ENCODE measurements around the gene TBC1D7.

The TBC1D7 gene

DNA sequence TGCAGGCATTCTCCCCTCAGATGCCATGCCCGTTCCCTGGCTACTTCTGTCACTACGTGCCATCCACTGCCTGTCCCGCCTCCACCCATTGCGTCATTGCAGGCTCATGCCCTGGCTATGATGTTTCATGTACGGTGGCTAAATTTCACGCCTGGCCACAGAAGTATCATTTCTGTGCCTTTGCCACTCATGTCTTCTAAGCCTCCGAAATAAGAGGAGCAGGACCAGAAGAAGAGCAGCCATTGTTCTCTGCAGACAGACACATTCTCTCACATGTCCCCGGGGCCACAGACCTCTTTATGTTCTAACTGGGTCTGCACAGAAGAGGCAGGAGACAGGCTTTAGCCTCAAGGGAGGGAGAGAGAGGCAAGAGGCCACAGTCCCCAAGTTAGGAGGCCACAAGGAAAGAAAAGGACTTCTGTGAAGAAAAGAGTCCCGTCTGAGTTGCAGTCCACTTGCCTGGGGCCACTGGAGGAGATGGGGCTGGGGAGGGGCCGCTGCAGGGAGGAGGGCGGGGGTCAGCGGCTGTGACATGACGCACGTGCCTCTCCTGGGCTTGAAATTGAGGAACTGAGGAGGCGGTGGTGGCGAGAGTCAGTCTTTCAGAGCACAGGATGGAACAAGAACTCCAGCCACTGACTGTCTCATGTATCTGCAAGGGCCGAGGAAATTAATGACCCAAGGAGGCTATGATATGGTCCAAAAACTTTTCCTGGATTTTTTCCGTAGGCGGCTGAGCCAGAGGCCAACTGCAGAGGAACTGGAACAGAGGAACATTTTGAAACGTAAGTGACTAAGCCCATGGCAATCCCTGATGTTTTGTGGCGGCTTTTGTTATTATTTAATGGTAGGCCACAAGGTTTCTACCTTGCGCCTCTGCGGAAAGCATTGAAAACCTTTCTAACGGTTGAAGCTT is 55.9 kb downstream of the TBC1D7 start:
- no peak for DNase-seq (ENCODE audit: low spot score)

GRCh38 chr6:13268913-13269518 is 59.3 kb downstream of the TBC1D7 start:
- DNase-seq (ENCODE audit: low spot score), result peak; percentile 33

DNA sequence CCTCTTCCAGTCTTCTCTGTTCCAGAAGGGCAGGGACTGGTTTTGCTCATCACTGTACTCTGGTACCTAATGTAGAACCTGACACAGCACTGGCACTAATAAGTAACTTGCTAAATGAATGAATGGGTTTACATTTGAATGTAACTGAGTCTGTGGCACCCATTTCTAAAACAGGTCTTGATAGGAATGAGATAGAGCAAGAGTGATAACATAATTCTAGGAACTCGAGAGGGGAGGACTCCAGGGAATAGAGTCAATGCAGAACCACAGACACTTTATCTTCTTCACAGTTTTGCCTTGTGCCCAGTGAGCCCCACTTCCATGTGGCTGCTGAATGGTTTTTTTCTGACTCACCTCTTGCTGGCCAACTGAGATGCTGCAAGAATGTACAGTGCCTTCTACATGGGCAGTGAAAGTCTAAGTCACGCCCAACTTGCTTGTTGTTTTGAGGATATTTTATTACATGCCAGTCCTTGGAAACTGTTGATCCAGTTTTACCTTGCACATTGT is 61.1 kb downstream of the TBC1D7 start:
- DNase-seq (ENCODE audit: low spot score), result no peak

DNA sequence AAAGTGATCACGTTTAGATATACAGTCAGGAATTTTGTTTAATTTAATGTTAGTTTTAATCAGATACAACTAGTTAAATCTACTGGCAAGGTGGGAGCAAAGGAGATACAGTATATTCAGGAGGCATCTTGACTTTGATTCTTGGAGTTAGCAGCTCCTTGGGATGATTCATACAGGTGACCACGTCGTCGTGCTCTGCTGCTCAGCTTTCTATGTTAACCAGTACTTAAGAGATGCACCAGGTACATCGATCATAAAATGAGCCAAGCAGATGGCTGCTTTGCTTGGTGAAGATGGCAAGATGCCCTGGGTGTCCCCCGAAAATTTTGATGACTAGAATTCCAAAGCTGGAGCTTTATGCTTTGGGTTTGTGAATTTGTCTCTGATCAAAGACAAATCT is 64.7 kb downstream of the TBC1D7 start:
- no peak for DNase-seq (ENCODE audit: low spot score)

DNA sequence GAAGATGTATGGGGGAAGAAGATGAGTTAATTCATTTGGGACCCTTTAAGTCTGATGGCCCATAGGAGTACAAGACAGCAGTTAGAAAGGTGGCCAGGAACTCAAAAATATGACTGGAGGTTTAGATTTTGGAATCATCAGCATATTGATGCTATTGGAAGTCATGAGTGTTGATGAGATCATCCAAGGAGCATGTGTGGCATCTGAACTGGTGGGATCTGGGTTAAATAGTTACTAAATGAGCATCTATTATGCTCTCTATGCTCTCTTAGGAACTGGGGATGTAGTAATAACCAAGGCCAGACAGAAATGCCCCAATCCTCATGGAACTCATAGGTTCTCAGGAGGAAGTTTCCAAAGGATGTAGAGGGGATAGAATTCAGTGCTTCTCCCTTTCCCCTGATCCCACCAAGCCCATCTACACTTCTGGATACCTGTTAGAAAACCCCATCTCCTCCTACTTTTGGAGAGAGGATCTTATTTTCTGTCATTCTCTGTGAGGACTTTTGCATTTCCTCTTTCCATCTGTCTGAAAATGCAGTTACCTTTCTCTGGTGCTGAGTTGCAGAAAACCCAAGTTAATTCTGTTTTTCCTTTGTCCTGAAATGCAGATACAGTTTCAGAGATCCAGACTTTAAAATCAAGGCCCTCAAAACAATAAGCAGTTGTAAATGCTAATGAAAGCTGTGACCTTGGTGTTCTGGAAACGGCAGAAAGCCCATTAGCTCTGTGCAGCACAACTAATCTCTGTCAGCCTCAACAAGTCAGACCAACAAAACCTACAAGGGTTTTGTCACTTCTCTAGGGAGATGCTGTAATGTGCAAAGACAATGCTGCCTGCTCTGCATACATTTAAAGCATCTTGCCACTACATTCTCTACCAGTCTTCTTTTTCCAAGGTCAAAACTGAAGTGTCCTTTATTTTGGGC is 65.8 kb downstream of the TBC1D7 start:
- DNase-seq (ENCODE audit: low spot score), result no peak

DNA sequence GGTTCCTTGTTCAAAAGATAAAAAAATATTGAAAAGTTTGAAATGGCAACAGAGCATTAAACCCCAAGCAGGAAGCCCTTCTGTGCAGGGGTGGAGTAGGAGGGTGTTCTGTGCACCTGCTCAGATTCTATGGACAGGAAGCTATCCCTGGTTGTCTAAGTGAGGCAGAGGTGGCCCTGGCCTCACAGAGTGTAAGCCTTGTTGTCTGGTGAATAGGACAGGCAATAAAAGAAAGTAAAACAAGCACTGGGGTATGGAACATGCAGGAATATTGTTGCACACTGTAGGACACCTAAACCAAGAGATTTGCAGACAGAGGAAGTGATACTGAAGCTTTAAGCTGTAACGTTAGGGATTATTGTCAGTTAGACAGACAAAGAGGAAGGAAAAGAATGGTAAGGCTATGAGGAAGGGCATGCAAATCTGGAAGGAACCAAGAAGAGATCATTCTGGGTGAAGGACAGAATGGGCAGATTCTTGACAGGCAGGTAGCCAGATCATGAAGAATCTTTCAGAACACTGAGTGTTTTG is 66.8 kb downstream of the TBC1D7 start:
- DNase-seq (ENCODE audit: low spot score), result no peak

- no peak for DNase-seq (ENCODE audit: low spot score)
Measured at GRCh38 chr6:13260831-13261230, 67.5 kb downstream of the TBC1D7 start.

GRCh38 chr6:13260101-13260598 is 68.2 kb downstream of the TBC1D7 start:
- DNase-seq (ENCODE audit: low spot score), result no peak

DNA sequence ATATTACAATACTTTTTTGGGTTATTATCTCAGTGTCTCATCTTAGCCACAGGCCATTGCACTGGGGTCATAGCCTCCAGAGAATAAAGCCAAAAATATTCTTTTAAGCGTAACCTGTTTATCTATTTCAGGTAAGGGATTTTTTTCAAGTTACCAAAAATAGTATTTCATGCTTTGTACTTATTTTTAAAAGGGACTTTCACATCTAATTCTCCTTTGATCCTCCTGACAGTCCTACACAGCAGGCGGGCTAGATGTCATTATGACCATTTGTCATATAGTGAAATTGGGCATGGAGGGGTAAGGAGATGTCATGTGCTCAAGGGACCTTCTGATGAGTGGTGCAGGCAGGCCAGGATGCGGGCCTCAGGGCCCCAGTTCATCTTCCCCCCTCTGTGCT is 68.9 kb downstream of the TBC1D7 start:
- DNase-seq (ENCODE audit: low spot score), result no peak

DNA sequence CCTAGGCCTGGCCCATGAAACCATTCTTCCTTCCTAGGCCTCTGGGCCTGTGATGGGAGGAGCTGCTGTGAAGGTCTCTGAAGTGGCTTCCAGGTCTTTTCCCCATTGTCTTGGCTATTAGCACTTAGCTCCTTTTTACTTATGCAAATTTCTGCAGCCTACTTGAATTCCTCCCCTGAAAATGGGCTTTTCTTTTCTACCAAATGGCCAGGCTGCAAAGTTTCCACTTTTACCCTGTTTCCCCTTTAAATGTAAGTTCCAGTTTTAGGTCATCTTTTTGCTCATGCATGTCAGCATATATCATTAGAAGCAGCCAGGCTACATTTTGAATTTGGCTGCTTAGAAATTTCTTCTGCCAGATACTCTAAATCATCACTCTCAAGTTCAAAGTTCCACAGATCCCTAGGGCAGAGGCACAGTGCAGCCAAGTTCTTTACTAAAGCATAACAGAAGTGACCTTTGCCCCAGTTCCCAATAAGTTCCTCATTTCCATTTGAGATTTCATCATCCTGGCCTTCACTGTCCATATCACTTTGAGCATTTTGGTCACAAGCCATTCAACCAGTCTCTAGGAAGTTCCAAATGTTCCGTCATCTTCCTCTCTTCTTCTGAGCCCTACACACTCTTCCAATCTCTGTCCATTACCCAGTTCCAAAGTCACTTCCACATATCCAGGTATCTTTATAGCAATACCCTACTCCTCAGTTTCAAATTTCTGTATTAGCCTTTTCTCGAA is 71.9 kb downstream of the TBC1D7 start:
- DNase-seq (ENCODE audit: low spot score), result no peak

Data from HuH-7.5 (cell line).